H9 (cell line): Measurements from ENCODE around the gene APPBP2. TPM values are rescaled to one million over a fixed set of nuclear protein-coding genes. Genes with fewer than 3 reads are reported as not detected.

Experiments used
- DNase-seq: peaks from one replicate; pipeline ENCODE4 v3.0.0-alpha.2; 2017
- H2AFZ ChIP-seq: one replicate; pipeline ENCODE4 v1.6.1; 2013; ENCODE audit warnings: mild to moderate bottlenecking, low read length, control low read depth, moderate library complexity
- H2AK5ac ChIP-seq: 2 replicates; pipeline ENCODE4 v1.6.1; 2013; ENCODE audit warnings: low read length, control low read depth, mixed read lengths; ENCODE audit not compliant: insufficient read length
- H2BK120ac ChIP-seq: one replicate; pipeline ENCODE4 v1.6.1; 2013; ENCODE audit warnings: low read depth, mild to moderate bottlenecking, low read length, control low read depth, inconsistent platforms; ENCODE audit not compliant: poor library complexity, severe bottlenecking
- H2BK12ac ChIP-seq: 2 replicates; pipeline ENCODE4 v1.6.1; 2013; ENCODE audit warnings: low read length, control low read depth, mixed read lengths, low read depth; ENCODE audit not compliant: insufficient read length
- H2BK15ac ChIP-seq: 2 replicates; pipeline ENCODE4 v1.6.1; 2013; ENCODE audit warnings: low read depth, low read length, control low read depth
- H2BK20ac ChIP-seq: one replicate; pipeline ENCODE4 v1.6.1; 2013; ENCODE audit warnings: low read depth, mild to moderate bottlenecking, low read length, control low read depth, inconsistent platforms; ENCODE audit not compliant: poor library complexity, severe bottlenecking
- H2BK5ac ChIP-seq: 2 replicates; pipeline ENCODE4 v1.6.1; 2013; ENCODE audit warnings: low read length, control low read depth, mixed read lengths; ENCODE audit not compliant: insufficient read length
- H3K14ac ChIP-seq: 2 replicates; pipeline ENCODE4 v1.6.1; 2013; ENCODE audit warnings: low read length, control low read depth; ENCODE audit not compliant: insufficient read depth
- H3K18ac ChIP-seq: 2 replicates; pipeline ENCODE4 v1.6.1; 2013; ENCODE audit warnings: low read depth, mild to moderate bottlenecking, mixed read lengths, low read length, control low read depth; ENCODE audit not compliant: insufficient read length
- H3K23ac ChIP-seq: 2 replicates; pipeline ENCODE4 v1.6.1; 2013; ENCODE audit warnings: low read length, control low read depth, mixed read lengths, low read depth; ENCODE audit not compliant: insufficient read length
- H3K23me2 ChIP-seq: 2 replicates; pipeline ENCODE4 v1.6.1; 2013; ENCODE audit warnings: low read depth, mild to moderate bottlenecking, mixed read lengths, low read length, control low read depth; ENCODE audit not compliant: insufficient read length, poor library complexity, severe bottlenecking
- H3K27ac ChIP-seq: 2 replicates; pipeline ENCODE4 v1.5.1; 2013; ENCODE audit warnings: low read length, control low read depth, mixed read lengths, low read depth; ENCODE audit not compliant: insufficient read length
- H3K27me3 ChIP-seq: 2 replicates; pipeline ENCODE4 v1.6.1; 2013; ENCODE audit warnings: low read length, control low read depth, inconsistent platforms; ENCODE audit not compliant: insufficient read depth
- H3K4ac ChIP-seq: 2 replicates; pipeline ENCODE4 v1.6.1; 2013; ENCODE audit warnings: low read depth, mild to moderate bottlenecking, control low read depth, inconsistent platforms, low read length, moderate library complexity
- H3K4me1 ChIP-seq: 2 replicates; pipeline ENCODE4 v1.6.1; 2013; ENCODE audit warnings: low read length, control low read depth, inconsistent platforms; ENCODE audit not compliant: insufficient read depth
- H3K4me2 ChIP-seq: 2 replicates; pipeline ENCODE4 v1.6.1; 2013; ENCODE audit warnings: low read length, control low read depth, mixed read lengths; ENCODE audit not compliant: insufficient read length, insufficient read depth
- H3K56ac ChIP-seq: 2 replicates; pipeline ENCODE4 v1.6.1; 2013; ENCODE audit warnings: low read depth, mild to moderate bottlenecking, mixed read lengths, low read length, control low read depth; ENCODE audit not compliant: insufficient read length
- H3K79me1 ChIP-seq: 2 replicates; pipeline ENCODE4 v1.6.1; 2013; ENCODE audit warnings: low read depth, mild to moderate bottlenecking, moderate library complexity, low read length, control low read depth, inconsistent platforms; ENCODE audit not compliant: insufficient read depth, poor library complexity, severe bottlenecking
- H3K79me2 ChIP-seq: 2 replicates; pipeline ENCODE4 v1.6.1; 2013; ENCODE audit warnings: low read length, control low read depth, inconsistent platforms; ENCODE audit not compliant: insufficient read depth
- H3K9ac ChIP-seq: 2 replicates; pipeline ENCODE4 v1.6.1; 2013; ENCODE audit warnings: low read length, control low read depth, mixed read lengths; ENCODE audit not compliant: insufficient read length; ENCODE audit errors: extremely low read depth
- H3K9me3 ChIP-seq: one replicate; pipeline ENCODE4 v1.6.1; 2013; ENCODE audit warnings: low read depth, low read length, inconsistent platforms; ENCODE audit not compliant: control insufficient read depth
- H3T11ph ChIP-seq: one replicate; pipeline ENCODE4 v1.6.1; 2013; ENCODE audit warnings: mild to moderate bottlenecking, low read length, control low read depth, inconsistent platforms
- H4K20me1 ChIP-seq: one replicate; pipeline ENCODE4 v1.6.1; 2013; ENCODE audit not compliant: control insufficient read depth, insufficient read length, insufficient read depth
- H4K5ac ChIP-seq: 2 replicates; pipeline ENCODE4 v1.6.1; 2013; ENCODE audit warnings: low read depth, mild to moderate bottlenecking, mixed read lengths, low read length, control low read depth; ENCODE audit not compliant: insufficient read length
- H4K8ac ChIP-seq: replicated peaks from 2 replicates; pipeline ENCODE4 v1.6.1; 2013; ENCODE audit warnings: low read length, control low read depth, mixed read lengths, low read depth; ENCODE audit not compliant: insufficient read length
- H4K91ac ChIP-seq: 2 replicates; pipeline ENCODE4 v1.6.1; 2013; ENCODE audit warnings: low read depth, mild to moderate bottlenecking, moderate library complexity, mixed read lengths, low read length, control low read depth; ENCODE audit not compliant: insufficient read length
- H3K27ac Mint-ChIP-seq, 3 experiments: 2 replicates in 2 of 3; 3 replicates in 1 of 3; pipeline ENCODE4 v1.8.0; 2020 to 2021; ENCODE audit warnings: mixed read lengths in 3 of 3, mild to moderate bottlenecking in 1 of 3, moderate library complexity in 1 of 3
- H3K27me3 Mint-ChIP-seq: 2 replicates; pipeline ENCODE4 v1.8.0; 2021; ENCODE audit warnings: low read depth, mild to moderate bottlenecking, moderate library complexity, mixed read lengths
- H3K36me3 Mint-ChIP-seq, 3 experiments: 2 replicates in 2 of 3; 3 replicates in 1 of 3; pipeline ENCODE4 v1.8.0; 2020 to 2021; ENCODE audit warnings: low read depth in 3 of 3, mixed read lengths in 3 of 3; ENCODE audit not compliant: insufficient read depth in 1 of 3
- H3K4me1 Mint-ChIP-seq, 2 experiments: 2 replicates each; pipeline ENCODE4 v1.8.0; 2020; ENCODE audit warnings: mixed read lengths in 2 of 2
- H3K4me3 Mint-ChIP-seq, 2 experiments: 2 replicates in 1 of 2; 3 replicates in 1 of 2; pipeline ENCODE4 v1.8.0; 2020 to 2021; ENCODE audit warnings: mild to moderate bottlenecking in 2 of 2, mixed read lengths in 2 of 2, moderate library complexity in 1 of 2
- H3K9me3 Mint-ChIP-seq, 2 experiments: 2 replicates in 1 of 2; 3 replicates in 1 of 2; pipeline ENCODE4 v1.8.0; 2020; ENCODE audit warnings: mild to moderate bottlenecking in 2 of 2, mixed read lengths in 2 of 2, moderate library complexity in 1 of 2
- CTCF ChIP-seq: fragments of 200-600 bp; sonication (generic); conservative IDR thresholded peaks from 3 replicates; pipeline ENCODE4 v1.8.0; 2021; ENCODE audit warnings: antibody characterized with exemption, mild to moderate bottlenecking
- WGBS: extraction: QIAGEN DNeasy Blood & Tissue Kit; methylation state at CpG from one replicate; pipeline ENCODE4 v1.1.7; 2013; ENCODE audit warnings: missing lambda C conversion rate, low lambda C conversion rate, mixed read lengths; ENCODE audit not compliant: insufficient read length; ENCODE audit errors: extremely low coverage; 5-methylcytosine and 5-hydroxymethylcytosine counted together
- total RNA-seq: library from RNA; stranded (reverse); gene quantifications from 2 replicates; pipeline ENCODE4 v1.2.1, GENCODE V29; 2021

The APPBP2 gene
- total RNA-seq, 1 experiment from 2014 or later: 17.0 TPM

GRCh38 chr17:60555786-60556185 is 29.7 kb upstream of the APPBP2 start:
- H3K18ac ChIP-seq: no peak overlapping the region
- H2AFZ ChIP-seq: no peak overlapping the region
- TF ChIP-seq CTCF: no peak
- no peak overlapping the region for H3K4ac ChIP-seq
- H4K8ac ChIP-seq: no peak overlapping the region
- no peaks in the 10 kb centered on the region for H3K4me1 ChIP-seq
- no peak overlapping the region for H2BK12ac ChIP-seq
- no peak overlapping the region for H4K91ac ChIP-seq
- no peaks in the 10 kb centered on the region for H4K20me1 ChIP-seq
- DNase-seq: no peak
- no peak overlapping the region for H2BK15ac ChIP-seq
- no peak overlapping the region for H3T11ph ChIP-seq
- H3K14ac ChIP-seq: no peak overlapping the region
- no peak overlapping the region for H3K23ac ChIP-seq
- Mint-ChIP-seq H3K9me3 (peaks cover 41 to 42% of the 10 kb centered on the region in 2 experiments), H3K4me3 (no peak overlapping the region), H3K27me3 (peaks cover 3% of the 10 kb centered on the region), H3K27ac (no peak overlapping the region), H3K4me1 (no peaks in the 10 kb centered on the region), H3K36me3 (peaks cover 9 to 31% (median 14%) of the 10 kb centered on the region in 3 experiments)
- WGBS: no CpG with 5 or more reads among the region's 4 CpGs
- H3K27ac ChIP-seq: no peak overlapping the region
- H3K9me3 ChIP-seq: peaks cover 10% of the 10 kb centered on the region
- no peak overlapping the region for H2BK20ac ChIP-seq
- H3K79me1 ChIP-seq: no peaks in the 10 kb centered on the region
- H2BK5ac ChIP-seq: no peak overlapping the region
- H2BK120ac ChIP-seq: no peak overlapping the region
- no peaks in the 10 kb centered on the region for H3K27me3 ChIP-seq
- H3K23me2 ChIP-seq: no peaks in the 10 kb centered on the region
- no peak overlapping the region for H3K9ac ChIP-seq
- no peak overlapping the region for H3K4me2 ChIP-seq
- H2AK5ac ChIP-seq: no peak overlapping the region
- H3K56ac ChIP-seq: no peak overlapping the region
- no peak overlapping the region for H4K5ac ChIP-seq
- no peaks in the 10 kb centered on the region for H3K79me2 ChIP-seq
